ENCODE results near the gene PHB1. TPM values are rescaled to one million over a fixed set of nuclear protein-coding genes. Genes with fewer than 3 reads are reported as not detected.
"Not testable (repeated sequence)": the region's sequence is repeated elsewhere in the genome, so short reads cannot be mapped to it uniquely, and the experiment has no call there.

The PHB1 gene
- total RNA-seq, 1 donor from 2014 or later, result 189 TPM

DNA sequence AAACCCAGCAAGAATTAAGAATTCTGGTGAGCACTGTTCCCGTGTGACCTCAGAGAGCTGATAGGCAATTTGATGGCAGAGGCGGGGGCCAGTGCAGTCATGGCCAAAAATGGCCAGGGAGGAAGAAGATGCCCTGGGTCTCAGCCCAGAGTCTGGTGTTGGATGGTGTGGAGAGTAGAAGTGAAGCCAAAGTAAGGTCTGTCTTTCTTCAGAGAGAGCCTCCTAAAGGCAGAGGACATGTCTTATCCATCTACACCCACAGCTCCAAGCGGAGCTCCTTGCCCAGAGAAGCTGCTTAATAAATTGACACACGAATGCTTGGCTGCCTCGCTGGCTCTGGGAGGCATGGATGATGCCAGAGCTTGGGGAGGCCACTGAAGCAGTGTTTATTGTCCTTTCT, 32.9 kb downstream of the PHB1 start:
- intact Hi-C loops (cut with micrococcal nuclease), result no loop called here

DNA sequence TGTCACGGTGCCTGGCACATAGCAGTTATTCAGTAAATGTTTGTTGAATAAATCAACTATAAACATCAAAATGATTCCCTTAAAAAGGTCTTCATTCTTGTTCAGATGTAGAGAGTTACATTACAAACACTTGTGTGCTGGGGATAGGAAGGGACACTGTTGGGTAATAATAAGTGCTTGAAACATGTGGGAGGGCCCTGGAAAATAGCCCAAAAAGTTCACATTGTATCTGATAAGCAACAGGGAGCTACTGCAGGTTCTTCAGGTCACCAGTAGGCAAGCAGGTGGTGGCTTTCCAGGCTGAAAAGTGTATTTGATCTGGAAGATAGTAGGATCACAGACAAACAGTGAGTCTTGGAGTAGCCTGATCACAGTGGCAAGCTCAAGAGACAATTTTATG, 33.6 kb downstream of the PHB1 start:
- intact Hi-C loops (cut with micrococcal nuclease), result no loop called here

DNA sequence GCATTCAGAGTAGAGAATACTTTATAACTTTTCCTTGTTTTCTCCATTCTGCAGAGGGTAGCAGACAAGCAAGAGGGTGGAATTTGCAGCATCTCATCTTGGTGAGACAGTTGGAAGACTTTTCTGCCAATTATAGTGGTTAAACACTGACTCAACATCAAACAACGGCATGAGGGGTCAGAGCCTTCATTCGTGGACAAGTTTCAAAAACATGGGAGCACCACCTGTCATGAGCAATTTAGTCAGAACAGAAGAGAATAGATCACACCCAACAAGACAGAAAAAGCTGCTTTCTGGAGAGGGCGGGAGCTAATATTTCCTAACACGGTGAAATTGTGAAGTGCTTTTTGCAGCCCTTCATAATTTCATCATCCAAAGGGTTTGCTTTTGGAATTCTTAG, 34.8 kb downstream of the PHB1 start:
- intact Hi-C loops (cut with micrococcal nuclease), result no loop called here

DNA sequence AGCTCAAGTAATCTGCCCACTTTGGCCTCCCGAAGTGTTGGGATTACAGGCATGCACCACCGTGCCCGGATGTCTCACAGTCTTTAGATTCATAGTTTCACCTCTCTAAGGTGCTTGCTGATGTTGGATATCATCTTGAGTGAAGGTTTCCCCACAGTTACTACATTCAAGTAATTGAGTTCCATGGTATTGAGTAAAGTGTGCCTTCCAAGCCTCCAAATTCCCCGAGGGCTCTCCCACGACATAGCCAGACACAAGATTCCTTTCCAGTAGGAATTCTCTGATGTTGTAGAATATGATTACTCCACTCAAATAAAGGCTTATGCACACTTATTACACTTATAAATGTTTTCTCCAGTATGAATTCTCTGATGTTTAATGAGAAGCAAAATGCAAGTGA, 36.4 kb downstream of the PHB1 start:
- intact Hi-C loops (cut with micrococcal nuclease), result no loop called here

DNA sequence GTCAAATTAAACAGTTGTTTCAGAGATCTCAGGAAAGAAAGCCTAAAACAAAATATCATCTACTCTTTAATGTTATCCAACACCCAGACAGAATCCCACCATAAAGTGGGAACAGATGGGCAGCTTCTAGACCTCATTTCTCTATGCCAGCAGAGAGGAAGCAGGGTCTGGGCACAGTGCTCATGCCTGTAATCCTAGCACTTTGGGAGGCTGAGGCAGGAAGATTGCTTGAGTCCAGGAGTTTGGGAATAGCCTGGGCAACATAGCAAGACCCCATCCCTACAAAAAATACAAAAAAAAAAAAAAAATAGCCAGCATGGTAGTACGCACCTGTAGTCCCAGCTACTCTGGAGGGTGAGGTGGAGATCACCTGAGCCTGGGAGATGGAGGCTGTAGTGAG, 39.1 kb downstream of the PHB1 start:
- intact Hi-C loops (cut with micrococcal nuclease), result no loop called here

DNA sequence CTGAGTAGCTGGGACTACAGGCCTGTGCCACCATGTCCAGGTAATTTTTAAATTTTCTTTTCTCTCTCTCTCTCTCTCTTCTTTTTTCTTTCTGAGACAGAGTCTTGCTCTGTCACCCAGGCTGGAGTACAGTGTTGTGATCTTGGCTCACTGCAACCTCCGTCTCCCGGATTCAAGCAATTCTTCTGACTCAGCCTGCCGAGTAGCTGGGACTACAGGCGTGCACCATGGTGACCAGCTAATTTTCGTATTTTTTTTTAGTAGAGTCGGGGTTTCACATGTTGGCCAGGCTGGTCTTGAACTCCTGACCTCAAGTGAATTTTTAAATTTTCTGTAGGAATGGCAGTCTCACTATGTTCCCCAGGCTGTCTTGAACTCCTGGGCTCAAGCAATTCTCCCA, 41.6 kb downstream of the PHB1 start:
- intact Hi-C loops (cut with micrococcal nuclease), result no loop called here

DNA sequence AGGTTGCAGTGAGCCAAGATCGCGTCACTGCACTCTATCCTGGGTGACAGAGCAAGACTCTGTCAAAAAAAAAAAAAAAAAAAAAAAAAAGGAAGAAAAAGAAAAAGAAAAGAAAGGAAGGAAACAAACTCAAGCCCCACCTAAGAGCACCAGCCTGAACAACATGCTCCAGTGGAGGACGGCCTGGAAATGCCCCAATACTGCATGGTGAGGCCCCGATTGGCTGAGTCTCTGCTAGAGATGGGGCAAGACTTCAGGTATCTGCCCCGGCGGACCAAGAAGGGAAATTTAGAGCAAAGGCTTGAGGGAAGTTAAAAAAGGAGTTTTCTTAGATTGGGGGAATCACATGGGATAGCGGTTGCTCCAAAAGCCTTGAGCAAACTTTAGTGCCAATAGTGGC, 42.3 kb downstream of the PHB1 start:
- intact Hi-C loops (cut with micrococcal nuclease), result no loop called here

DNA sequence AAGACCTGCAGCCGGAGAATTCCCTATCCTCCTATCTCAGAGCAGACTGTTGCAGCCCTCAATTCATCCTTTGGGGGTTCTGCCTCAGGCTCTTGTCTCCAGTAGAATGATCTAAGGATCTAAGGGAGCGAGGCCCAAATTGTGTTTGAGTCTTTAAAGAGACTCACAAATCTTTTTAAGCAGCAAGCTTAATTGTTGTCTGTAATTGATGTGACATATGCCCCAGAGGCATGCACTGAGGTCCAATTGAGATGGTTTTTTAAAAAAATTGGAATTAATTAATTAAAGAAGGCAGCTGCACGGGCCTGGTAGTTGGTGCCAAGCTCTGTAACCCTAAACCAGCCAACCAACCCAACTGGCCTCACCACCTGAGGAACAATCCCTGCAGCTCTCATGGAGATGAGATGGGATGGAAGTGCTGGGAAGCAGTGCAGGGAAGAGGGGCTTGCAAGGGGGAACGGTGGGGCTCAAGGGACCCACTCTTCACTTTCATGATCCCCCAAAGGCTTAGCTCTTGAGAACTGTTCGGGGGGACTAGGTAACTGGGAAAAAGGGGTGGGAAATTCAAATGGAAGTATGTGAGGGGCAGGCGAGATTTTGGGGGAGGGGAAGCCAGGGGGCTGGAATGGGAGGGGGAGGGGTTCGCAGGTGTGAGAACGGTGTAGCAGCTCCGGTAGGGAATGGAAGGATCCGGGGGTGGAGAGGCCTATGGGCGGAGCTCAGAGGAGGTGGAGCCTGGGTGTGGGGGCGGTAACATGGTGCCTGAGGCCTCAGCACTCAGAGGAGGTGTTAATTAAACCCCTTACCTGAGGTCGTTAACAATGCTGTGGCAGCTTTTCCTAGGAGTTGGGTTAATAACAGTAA, 43.5 kb downstream of the PHB1 start:
- intact Hi-C loops (cut with micrococcal nuclease), result no loop called here

DNA sequence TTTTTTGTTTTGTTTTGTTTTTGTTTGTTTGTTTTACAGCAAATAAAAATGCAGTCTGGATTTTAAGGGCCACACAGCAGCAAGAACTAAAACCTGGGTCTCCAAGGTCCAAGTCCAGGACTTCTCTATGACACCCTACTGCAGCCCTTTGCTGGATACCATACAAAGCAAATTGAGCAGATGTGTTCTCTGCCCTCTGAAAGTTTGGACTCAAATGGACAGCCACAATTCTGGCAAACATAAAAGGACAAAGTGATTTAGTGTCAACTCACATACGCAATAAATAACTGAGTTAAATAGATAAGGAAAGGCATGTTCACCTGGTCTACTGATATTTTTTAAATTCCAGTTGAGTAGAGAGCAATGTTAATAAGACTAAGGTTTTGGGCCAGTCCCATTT, 44.9 kb downstream of the PHB1 start:
- intact Hi-C loops (cut with micrococcal nuclease), result no loop called here

DNA sequence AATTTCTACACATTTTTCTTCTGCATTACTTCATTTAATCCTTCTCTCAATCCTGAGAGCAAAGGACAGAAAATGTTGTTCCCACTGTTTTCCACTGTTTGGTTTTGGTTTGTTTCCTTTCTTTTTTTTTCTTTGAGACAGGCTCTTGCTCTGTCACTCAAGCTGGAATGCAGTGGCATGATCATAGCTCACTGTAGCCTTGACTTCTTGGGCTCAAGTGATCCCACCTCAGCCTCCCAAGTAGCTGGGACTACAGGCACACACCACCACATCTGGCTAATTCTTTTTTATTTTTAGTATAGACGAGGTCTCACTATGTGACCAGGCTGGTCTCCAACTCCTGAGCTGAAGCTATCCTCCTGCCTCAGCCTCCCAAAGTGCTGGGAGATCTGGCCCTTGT, 45.6 kb downstream of the PHB1 start:
- intact Hi-C loops (cut with micrococcal nuclease), result no loop called here

DNA sequence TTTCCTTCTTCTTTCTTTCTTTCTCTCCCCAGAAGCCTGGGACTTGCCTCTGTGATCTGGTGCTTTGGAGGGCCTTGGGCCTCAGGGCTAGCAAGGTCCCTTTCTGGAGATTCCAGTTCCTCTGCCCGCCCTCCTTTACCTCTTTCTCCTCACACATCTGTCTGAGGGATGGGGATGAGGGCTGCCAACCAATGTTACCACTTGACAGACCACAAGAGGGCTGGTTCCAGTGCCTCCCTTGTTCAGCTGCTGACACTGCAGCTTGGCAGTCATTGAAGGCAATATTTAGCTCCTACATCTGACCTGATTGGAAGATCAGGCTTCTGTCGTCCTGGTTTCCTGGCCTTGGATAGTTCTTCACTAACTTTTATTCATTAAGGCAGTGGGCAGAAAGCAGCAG, 49.0 kb downstream of the PHB1 start:
- intact Hi-C loops (cut with micrococcal nuclease), result no loop called here

DNA sequence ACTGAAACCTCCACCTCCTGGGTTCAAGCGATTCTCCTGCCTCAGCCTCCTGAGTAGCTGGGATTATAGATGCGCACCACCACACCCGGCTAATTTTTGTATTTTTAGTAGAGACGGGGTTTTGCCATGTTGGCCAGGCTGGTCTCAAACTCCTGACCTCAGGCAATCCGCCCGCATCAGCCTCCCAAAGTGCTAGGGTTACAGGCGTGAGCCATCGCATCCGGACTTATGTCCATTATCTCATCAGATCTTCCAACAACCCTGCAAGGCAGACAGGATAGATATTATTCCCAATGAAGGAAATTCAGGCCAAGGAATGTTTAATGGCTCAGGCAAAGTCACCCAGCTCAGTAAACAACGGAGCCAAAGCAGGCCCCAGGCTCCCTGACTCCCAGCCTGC, 49.6 kb downstream of the PHB1 start:
- intact Hi-C loops (cut with micrococcal nuclease), result not testable (repeated sequence)

DNA sequence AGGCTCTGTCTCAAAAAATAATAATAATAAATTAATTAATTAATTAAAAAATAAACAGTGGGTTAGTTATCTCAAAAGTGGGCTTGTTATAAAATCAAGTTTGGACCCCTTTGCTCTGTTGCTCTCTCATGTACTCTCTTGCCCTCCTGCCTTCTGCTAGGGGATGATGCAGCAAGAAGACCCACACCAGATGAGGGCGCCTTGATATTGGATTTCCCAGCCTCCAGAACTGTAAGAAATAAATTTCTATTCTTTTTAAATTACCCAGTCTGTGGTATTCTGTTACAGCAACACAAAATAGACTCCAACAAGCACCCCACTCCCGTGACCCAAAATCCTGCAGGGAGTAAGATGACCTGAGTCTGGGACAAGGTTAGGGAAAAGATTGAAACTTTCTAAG, 50.6 kb downstream of the PHB1 start:
- intact Hi-C loops (cut with micrococcal nuclease), result loop anchor here (5.0 kb wide), 1 partner anchor 33 kb away; no protein-coding TSS in a partner anchor

DNA sequence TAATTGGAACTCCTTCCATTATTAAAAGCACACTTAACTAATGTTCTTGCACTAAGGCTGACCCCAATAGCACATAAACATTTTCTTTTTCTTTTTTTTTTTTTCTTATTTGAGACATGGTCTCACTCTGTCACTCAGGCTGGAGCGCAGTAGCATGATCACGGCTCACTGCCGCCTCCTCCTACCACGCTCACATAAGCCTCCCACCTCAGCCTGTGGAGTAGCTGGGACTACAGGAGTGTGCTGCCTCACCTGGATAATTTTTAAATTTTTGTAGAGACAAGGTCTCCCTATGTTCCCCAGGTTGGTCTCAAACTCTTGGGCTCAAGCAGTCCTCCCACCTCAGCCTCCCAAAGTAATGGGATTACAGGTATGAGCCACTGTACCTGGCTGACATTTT, 51.4 kb downstream of the PHB1 start:
- intact Hi-C loops (cut with micrococcal nuclease), result loop anchor here (5.0 kb wide), 1 partner anchor 34 kb away; no protein-coding TSS in a partner anchor

DNA sequence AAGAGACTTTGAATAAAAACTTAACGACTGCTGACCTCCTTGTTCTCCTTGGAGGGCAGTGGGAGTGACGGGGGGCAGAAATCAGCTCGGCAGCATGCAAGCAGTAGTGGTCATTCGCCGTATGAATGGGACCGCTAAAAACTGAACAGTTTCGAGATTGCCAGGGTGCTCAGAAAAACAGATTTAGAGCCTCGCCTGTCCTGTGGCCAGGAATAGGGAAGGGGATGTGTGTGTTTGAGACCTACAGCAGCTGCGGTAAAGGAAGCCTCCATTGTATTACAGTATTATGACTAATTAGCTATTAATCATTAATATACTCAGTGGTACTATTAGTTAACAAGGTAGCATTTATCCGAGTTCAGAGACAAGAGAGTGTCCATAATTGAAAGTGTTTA, 52.0 kb downstream of the PHB1 start:
- intact Hi-C loops (cut with micrococcal nuclease), result loop anchor here (1.0 to 5.0 kb wide), 3 partner anchors 20 to 170 kb away; no protein-coding TSS in a partner anchor

DNA sequence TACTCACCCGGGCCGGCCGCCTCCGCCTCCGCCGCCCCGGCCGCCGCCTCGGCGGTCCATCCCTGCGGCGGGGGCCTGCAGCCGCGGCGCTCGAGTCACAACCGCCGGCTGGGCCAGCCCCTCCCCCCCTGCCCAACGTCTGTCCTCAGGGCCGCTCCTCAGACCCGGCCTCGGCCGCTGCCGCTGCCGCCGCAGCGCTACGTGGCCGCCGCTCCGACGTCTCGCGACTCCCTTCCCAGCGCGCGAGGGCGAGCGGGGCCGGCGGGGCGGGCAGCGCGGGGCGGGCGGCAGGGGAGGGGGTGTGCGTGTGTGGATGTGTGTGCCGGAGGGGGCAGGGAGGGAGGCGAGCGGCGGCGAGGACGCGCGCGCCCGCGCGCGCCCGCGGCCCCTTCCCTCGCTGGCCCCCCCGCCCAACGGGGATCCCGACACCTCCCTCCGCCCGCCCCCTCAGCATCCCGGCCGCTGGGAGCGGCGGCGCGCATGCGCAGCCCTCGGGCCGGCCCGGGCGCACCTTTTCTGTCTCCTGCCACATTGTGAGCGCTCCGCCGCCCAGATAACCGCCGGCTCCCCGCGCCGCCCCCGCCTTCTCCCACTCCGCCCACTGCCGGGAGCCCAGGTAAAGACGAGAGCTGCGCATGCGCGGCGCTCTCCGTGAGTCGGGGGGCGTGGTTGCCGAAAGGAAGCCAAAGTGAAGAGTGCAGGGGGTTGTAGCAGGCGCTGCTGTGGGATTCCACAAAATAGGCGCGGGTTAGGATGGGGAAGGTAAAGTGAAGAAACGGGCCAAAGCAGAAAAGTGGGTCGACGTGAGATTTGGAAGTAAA, 52.6 kb downstream of the PHB1 start, which contains the start of gene ZNF652:
TSS of gene ZNF652 (minus strand) at position 349 of the 821 bp plus-strand sequence. CDS start 44,525 bp downstream, outside the sequence.
- intact Hi-C loops (cut with micrococcal nuclease), result loop anchor here (1.0 to 5.0 kb wide), 3 partner anchors 20 to 170 kb away; no protein-coding TSS in a partner anchor

DNA sequence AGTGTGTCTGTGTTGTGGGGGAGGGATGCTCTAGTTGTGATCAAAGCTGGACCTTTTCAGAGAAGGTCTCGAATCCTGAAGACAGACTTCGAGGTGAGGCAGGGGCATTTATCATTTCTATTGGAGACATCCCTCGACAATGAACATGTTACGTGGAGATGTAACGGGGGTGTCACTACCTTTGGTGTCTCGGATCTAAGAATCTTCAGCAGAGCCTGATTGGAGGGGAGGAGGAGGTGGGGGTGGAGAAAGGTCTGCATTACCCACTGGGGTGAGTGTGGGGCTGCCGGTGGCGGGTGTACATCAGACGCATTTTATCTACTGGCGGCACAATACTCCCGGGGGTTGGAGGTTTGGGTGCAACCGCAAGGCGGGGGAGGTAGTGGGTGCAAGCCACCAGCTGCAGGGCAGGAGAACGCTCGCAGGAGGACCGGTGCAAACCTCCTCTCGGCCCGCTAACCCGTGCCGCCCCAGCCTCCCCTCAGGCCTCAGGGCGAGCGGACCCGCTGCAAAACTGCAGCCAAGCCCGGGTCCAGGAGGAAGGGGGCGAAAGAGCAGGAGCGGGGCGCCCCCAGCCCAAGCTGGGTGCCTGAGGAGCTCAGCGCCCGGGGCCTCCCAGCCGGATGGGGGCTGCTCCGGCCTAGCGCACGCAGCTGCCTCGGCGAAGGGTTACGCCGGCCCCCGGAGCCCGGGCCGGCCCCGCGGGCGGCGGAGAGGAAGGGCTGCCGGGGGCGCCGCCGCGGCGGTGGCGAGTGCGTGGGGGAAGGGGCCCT, 53.4 kb downstream of the PHB1 start:
- intact Hi-C loops (cut with micrococcal nuclease), result loop anchor here (5.0 kb wide), 1 partner anchor 36 kb away; no protein-coding TSS in a partner anchor

DNA sequence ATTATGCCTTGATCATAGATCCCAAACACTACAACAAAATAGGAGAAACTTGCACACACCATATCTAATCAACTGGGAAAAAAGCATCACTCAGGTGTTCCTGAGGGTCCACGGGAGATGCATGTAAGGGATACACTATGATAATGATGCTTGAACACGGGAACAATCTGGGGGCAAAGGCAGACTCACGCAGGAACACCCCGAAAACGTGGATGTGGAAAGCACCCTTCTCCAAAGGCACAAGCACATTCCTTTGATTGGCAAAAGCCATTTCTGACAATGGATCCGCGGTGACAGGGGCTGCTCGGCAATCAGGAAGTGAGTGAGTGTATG, 53.9 kb downstream of the PHB1 start:
- intact Hi-C loops (cut with micrococcal nuclease), result loop anchor here (5.0 kb wide), 1 partner anchor 37 kb away; no protein-coding TSS in a partner anchor

DNA sequence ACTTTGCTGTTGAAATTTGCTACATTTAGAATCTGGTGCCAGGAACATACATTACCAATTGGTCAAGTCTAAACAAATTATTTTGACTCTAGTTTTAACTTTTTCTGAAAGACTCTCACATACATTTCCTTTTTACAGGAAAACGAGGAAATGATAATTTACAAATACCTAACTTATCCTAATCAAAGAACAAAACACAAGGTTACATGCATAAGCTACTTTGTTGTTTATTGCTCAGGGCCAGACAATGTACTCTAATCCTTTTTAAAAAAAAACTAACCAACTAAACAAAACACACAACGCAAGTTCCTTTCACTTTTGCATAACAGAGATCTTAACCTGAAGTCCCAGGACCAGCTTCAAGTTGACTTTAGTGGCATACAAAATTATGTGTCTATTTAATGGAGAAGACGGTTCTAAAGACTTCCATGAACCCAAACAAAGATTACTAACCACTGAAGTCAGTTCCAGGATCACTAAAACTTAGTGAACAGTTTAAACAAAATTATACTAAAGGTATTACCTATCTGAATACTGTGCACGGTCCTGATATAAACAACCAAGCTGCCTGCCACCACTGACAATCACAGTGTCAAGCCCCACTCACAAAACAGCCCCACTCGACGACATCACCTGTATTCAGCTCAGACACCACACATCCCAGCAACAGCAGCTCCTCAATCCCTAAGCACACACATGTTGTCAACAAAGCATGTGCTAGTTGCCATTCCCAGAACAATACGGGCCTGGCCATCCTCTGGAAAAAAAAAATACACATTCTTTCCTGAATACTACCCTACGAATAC, 54.5 kb downstream of the PHB1 start:
- intact Hi-C loops (cut with micrococcal nuclease), result loop anchor here (5.0 kb wide), 1 partner anchor 37 kb away; no protein-coding TSS in a partner anchor

DNA sequence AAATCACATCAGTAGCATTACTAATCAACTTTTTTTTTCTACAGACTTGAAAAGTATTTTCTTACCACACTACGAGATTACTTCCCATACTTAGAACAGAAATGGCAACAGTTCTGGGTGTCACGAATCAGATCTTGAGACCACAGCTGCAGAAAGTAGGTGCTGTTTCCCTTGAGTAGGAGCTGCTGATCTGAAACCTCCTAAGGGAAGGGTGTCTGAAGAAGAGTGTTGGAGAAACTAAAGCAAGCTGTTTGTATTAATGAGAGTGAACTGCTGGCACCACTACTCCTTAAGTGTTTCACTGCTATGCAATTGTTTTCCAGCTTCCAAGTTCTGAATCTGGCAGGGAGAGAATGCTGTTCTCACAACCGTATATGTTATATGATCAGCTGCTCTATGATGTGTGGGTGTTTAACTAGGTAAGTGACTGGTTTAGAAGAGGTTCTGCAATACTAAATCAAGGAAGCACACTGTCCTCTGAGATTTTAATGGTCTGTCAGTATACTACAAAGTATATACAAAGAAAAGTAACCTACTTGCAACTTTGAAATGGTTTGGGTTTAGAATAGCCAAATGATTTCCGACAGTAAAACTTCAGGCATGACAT, 55.9 kb downstream of the PHB1 start:
- intact Hi-C loops (cut with micrococcal nuclease), result no loop called here
